C4-2B (cell line): ENCODE data around the gene GMPR2.
A peak's percentile ranks its signal among the peaks of the same experiment; 100 is the strongest.

Experiments
- H3K27ac ChIP-seq: fragments of 450-650 bp; 2 replicates; pipeline ENCODE4 v1.5.1; 2017
- CTCF ChIP-seq: fragments of 450-650 bp; conservative IDR thresholded peaks from 2 replicates; pipeline ENCODE4 v1.5.1; 2017; ENCODE audit warnings: mild to moderate bottlenecking
- ZFX ChIP-seq: fragments of 450-650 bp; IDR thresholded peaks from 2 replicates; pipeline ENCODE4 v1.6.1; 2017

The GMPR2 gene

GRCh38 chr14:24262821-24263733 lies 30.3 kb downstream of the GMPR2 start, which contains the start of gene TGM1:
Gene TGM1, minus strand, starts transcription at chr14:24263177. Its CDS starts 825 bp downstream, at chr14:24262352.
- TF ChIP-seq ZFX: no peak
- TF ChIP-seq CTCF: no peak
- peak within 1 kb of the TSS; percentile 14 for H3K27ac ChIP-seq

GRCh38 chr14:24263848-24264247 lies 31.1 kb downstream of the GMPR2 start:
- peak overlapping the region; percentile 14 for H3K27ac ChIP-seq
- TF ChIP-seq CTCF: no peak
- no peak for TF ChIP-seq ZFX

GRCh38 chr14:24264298-24264697 lies 31.6 kb downstream of the GMPR2 start:
- no peak for TF ChIP-seq CTCF
- no peak for TF ChIP-seq ZFX
- peak overlapping the region; percentile 14; the same call in 1 of the 2 replicates for H3K27ac ChIP-seq

- no peak for TF ChIP-seq CTCF
- no peak for TF ChIP-seq ZFX
- H3K27ac ChIP-seq: no peak overlapping the region
These were observed 33.9 kb downstream of the GMPR2 start for GRCh38 chr14:24266344-24267244.

- H3K27ac ChIP-seq: no peak overlapping the region
- TF ChIP-seq CTCF (no peak), ZFX (no peak)
These were observed 34.8 kb downstream of the GMPR2 start for GRCh38 chr14:24267516-24267915.

- TF ChIP-seq ZFX: no peak
- TF ChIP-seq CTCF: no peak
- no peak overlapping the region for H3K27ac ChIP-seq
These were observed 35.5 kb downstream of the GMPR2 start for GRCh38 chr14:24268225-24268624.
